ENCODE results near the gene DHFR. TPM values are rescaled to one million over a fixed set of nuclear protein-coding genes. Genes with fewer than 3 reads are reported as not detected.

Gene DHFR
- total RNA-seq, 3 donors from 2014 or later: 6.9 to 22.4 (median 10.8) TPM

DNA sequence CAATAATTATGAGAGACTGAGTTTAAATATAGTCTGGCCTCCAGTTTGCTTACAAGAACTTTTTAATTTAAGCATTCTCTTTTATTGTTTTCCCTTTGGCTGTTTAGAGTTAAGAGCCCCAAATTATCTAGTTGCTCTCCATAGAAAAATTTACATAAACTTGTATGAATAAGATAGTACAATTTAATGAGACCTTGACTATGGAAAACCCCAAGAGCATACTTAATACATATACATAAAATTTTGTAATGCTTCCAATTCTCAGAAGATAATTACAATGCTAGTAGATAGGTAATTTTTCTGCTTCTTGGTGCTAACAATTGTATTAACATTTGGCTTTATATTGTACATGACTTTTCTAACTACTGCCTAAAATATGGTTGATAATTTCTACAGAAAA, 20.6 kb downstream of the DHFR start:
- DNase-seq (ENCODE audit: low spot score in 2 of 2): no peak
- Histone ChIP-seq H3K9me3 (no peaks in the 10 kb centered on the region), H3K27me3 (no peaks in the 10 kb centered on the region), H3K27ac (no peak overlapping the region), H3K4me1 (no peaks in the 10 kb centered on the region), H3K4me3 (no peak overlapping the region), H3K36me3 (no peaks in the 10 kb centered on the region)
- intact Hi-C loops (cut with DNase I; ENCODE audit: low total_unique reads): no loop called here
- TF ChIP-seq CTCF (IDR thresholded peaks at IDR 0.05) (no peak), POLR2AphosphoS5 (IDR thresholded peaks at IDR 0.05) (no peak), POLR2A (IDR thresholded peaks at IDR 0.05) (no peak)

DNA sequence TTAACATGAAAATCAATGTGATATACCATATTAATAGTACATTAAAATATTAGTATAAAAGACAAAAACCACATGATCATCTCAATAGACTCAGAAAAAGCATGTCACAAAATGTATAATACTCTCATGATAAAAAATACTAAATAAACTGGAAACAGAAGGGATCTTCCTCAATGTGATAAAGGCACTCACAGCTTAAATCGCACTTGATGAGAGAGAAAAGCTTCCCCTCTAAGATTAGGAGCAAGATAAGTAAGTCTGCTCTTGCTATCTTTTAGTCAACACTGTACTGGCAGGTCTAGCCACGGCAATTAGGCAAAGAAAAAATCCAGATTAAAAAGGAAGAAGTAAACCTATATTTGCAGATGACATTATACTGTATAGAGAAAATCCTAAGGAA, 22.1 kb downstream of the DHFR start:
- H3K4me3 ChIP-seq: no peak overlapping the region
- no peak for DNase-seq (ENCODE audit: low spot score in 2 of 2)
- intact Hi-C loops (cut with DNase I; ENCODE audit: low total_unique reads): no loop called here

GRCh38 chr5:80631278-80632259, 23.2 kb downstream of the DHFR start:
- Histone ChIP-seq H3K4me1 (no peaks in the 10 kb centered on the region), H3K27me3 (no peaks in the 10 kb centered on the region), H3K9me3 (no peaks in the 10 kb centered on the region), H3K36me3 (no peaks in the 10 kb centered on the region), H3K4me3 (no peak overlapping the region), H3K27ac (no peak overlapping the region)
- no peak for DNase-seq (ENCODE audit: low spot score in 2 of 2)
- no peak for TF ChIP-seq POLR2AphosphoS5 (IDR thresholded peaks at IDR 0.05)
- no peak for TF ChIP-seq CTCF (IDR thresholded peaks at IDR 0.05)
- TF ChIP-seq POLR2A (IDR thresholded peaks at IDR 0.05): no peak
- intact Hi-C loops (cut with DNase I; ENCODE audit: low total_unique reads): no loop called here

More for the DNA sequence above, 22.1 kb downstream of the DHFR start:
- no peak for TF ChIP-seq POLR2A (IDR thresholded peaks at IDR 0.05)
- TF ChIP-seq POLR2AphosphoS5 (IDR thresholded peaks at IDR 0.05): no peak
- TF ChIP-seq CTCF (IDR thresholded peaks at IDR 0.05): no peak
- Histone ChIP-seq H3K36me3 (no peaks in the 10 kb centered on the region), H3K27ac (no peak overlapping the region), H3K4me1 (no peaks in the 10 kb centered on the region), H3K9me3 (no peaks in the 10 kb centered on the region), H3K27me3 (no peaks in the 10 kb centered on the region)

GRCh38 chr5:80629281-80629680, 25.5 kb downstream of the DHFR start:
- DNase-seq (ENCODE audit: low spot score in 2 of 2): no peak
- intact Hi-C loops (cut with DNase I; ENCODE audit: low total_unique reads): no loop called here
- TF ChIP-seq CTCF (IDR thresholded peaks at IDR 0.05) (no peak), POLR2AphosphoS5 (IDR thresholded peaks at IDR 0.05) (no peak), POLR2A (IDR thresholded peaks at IDR 0.05) (no peak)
- no peaks in the 10 kb centered on the region for H3K9me3 ChIP-seq
- no peaks in the 10 kb centered on the region for H3K4me1 ChIP-seq
- H3K4me3 ChIP-seq: no peak overlapping the region
- H3K27me3 ChIP-seq: no peaks in the 10 kb centered on the region
- H3K27ac ChIP-seq: no peak overlapping the region
- no peaks in the 10 kb centered on the region for H3K36me3 ChIP-seq

GRCh38 chr5:80625230-80625629, 29.6 kb downstream of the DHFR start:
- TF ChIP-seq POLR2A (IDR thresholded peaks at IDR 0.05): no peak
- no peak for TF ChIP-seq CTCF (IDR thresholded peaks at IDR 0.05)
- no peak for TF ChIP-seq POLR2AphosphoS5 (IDR thresholded peaks at IDR 0.05)
- no peaks in the 10 kb centered on the region for H3K4me1 ChIP-seq
- H3K27me3 ChIP-seq: no peaks in the 10 kb centered on the region
- no peak for DNase-seq (ENCODE audit: low spot score in 2 of 2)
- intact Hi-C loops (cut with DNase I; ENCODE audit: low total_unique reads): no loop called here
- H3K9me3 ChIP-seq: no peaks in the 10 kb centered on the region
- H3K27ac ChIP-seq: no peak overlapping the region
- H3K36me3 ChIP-seq: no peaks in the 10 kb centered on the region
- H3K4me3 ChIP-seq: no peak overlapping the region

Measured in breast epithelium (tissue), 4 donors.